ENCODE data around the gene GPC2.
"Not testable (repeated sequence)": the region's sequence is repeated elsewhere in the genome, so short reads cannot be mapped to it uniquely, and the experiment has no call there.

GPC2 gene

DNA sequence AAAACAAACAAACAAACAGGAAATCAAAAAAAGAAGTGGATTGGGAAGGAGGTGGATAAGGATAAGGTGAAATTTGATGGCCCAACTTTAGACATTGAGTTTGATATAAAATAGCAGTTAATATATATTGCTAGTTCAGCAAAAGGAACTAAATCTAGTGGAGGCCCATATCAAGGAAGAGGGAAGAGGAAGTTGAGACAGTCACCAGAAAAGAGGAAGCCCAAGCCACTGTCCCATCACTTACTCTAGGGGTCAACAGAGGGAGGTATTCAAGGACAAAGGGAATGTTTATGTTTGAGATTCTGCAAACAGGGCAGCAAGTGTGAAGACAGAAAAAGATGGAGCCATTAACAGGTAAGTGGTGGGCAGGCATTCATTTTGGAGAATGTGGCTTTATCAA lies 24.8 kb downstream of the GPC2 start:
- Histone ChIP-seq H3K27ac (ENCODE audit: insufficient read depth in 1 of 2, low read depth in 1 of 2, low read length in 2 of 2, poor library complexity in 1 of 2, severe bottlenecking in 2 of 2) (no peak overlapping the region), H3K4me3 (ENCODE audit: control insufficient read depth in 1 of 7, extremely low read depth in 1 of 7, insufficient read depth in 4 of 7, low read depth in 2 of 7, low read length in 6 of 7) (no peak overlapping the region), H3K36me3 (ENCODE audit: control insufficient read depth in 4 of 4, insufficient read depth in 4 of 4, low read length in 3 of 4) (peaks cover 4 to 40% (median 27%) of the 10 kb centered on the region in 4 experiments), H3K9me3 (ENCODE audit: control extremely low read depth in 1 of 5, control insufficient read depth in 4 of 5, insufficient read depth in 2 of 5, low read depth in 1 of 5, low read length in 4 of 5) (no peaks in the 10 kb centered on the region), H3K4me1 (ENCODE audit: control extremely low read depth in 1 of 4, control insufficient read depth in 4 of 4, insufficient read depth in 4 of 4, low read length in 3 of 4) (peaks cover 9 to 45% (median 34%) of the 10 kb centered on the region in 4 experiments), H3K27me3 (replicated peaks in 2 of 5; ENCODE audit: control insufficient read depth in 4 of 5, insufficient read depth in 5 of 5, low read length in 4 of 5) (no peaks in the 10 kb centered on the region)
- peak in 2 of 3 donors; percentile 53 to 67 for DNase-seq
- CTCF ChIA-PET, result interaction anchor here (0.7 to 1.0 kb wide), 4 partner anchors 20 to 149 kb away, joined by 3 to 6 read pairs (median 3); no protein-coding TSS in a partner anchor
- POLR2A ChIA-PET, result no interaction called here

DNA sequence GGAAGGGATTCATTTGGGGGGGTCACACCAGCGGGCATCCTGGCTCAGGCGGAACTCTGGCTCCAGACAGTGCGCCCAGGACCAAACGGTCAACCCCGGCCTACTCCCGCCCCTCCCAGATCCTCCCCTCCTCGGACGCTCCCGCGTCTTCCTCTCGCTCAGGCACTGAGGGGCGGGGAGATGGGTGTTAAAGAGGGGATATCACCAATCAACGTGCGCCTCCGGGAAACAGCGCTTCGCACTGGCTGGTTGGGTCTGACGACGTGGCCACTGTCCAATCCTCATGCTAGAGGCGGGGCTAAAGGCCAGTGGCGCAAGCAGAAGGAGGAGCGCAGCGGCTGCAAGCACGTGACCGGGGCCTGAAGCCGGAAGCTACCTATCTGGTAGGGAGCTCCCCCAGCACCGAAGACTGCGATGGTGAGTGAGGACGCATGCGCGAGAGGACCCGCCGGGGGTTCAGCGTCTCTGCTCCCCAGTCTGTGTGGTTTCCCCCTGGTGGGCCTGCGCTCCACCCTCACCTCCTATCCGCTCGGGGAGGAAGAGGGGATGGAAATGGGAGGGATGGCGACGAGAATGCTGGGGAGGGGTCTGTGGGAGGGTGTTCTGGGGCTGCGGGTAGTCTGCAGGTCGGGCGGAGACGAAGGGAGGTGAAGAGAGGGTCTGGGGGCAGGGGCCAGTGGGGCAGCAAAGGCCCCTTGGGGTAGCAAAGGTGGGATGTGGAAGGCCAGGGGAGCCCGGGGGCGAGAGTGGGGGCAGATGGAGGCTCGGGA lies 28.4 kb downstream of the GPC2 start, which contains the start of gene LAMTOR4:
Gene LAMTOR4, plus strand, starts transcription at position 360 of the 770 bp plus-strand sequence. Its CDS starts 55 bp downstream, at position 415.
- peak within 1 kb of the TSS; percentile 64 to 97 (median 92) for H3K4me3 ChIP-seq (ENCODE audit: control insufficient read depth in 1 of 7, extremely low read depth in 1 of 7, insufficient read depth in 4 of 7, low read depth in 2 of 7, low read length in 6 of 7)
- ChIA-PET CTCF (interaction anchor here (1.3 to 4.5 kb wide), 3 partner anchors 8 to 18 kb away, joined by 3 to 22 read pairs (median 9); no protein-coding TSS in a partner anchor), POLR2A (interaction anchor here (0.6 kb wide), 1 partner anchor 310 kb away, joined by 3 read pairs; no protein-coding TSS in a partner anchor)
- peak within 1 kb of the TSS; percentile 70 to 85 for H3K27ac ChIP-seq (ENCODE audit: insufficient read depth in 1 of 2, low read depth in 1 of 2, low read length in 2 of 2, poor library complexity in 1 of 2, severe bottlenecking in 2 of 2)
- no peaks in the 10 kb centered on the region for H3K9me3 ChIP-seq (ENCODE audit: control extremely low read depth in 1 of 5, control insufficient read depth in 4 of 5, insufficient read depth in 2 of 5, low read depth in 1 of 5, low read length in 4 of 5)
- 0% methylated on average over 33 of the region's 46 CpGs for WGBS (ENCODE audit: insufficient coverage)
- DNase-seq, result peak; percentile 98 to 99 (median 99)
- H3K4me1 ChIP-seq (ENCODE audit: control extremely low read depth in 1 of 4, control insufficient read depth in 4 of 4, insufficient read depth in 4 of 4, low read length in 3 of 4), result peaks cover 9 to 31% (median 25%) of the 10 kb centered on the region in 4 experiments
- peaks cover 0 to 11% (median 6%) of the 10 kb centered on the region in 4 experiments for H3K36me3 ChIP-seq (ENCODE audit: control insufficient read depth in 4 of 4, insufficient read depth in 4 of 4, low read length in 3 of 4)
- no peaks in the 10 kb centered on the region for H3K27me3 ChIP-seq (replicated peaks in 2 of 5; ENCODE audit: control insufficient read depth in 4 of 5, insufficient read depth in 5 of 5, low read length in 4 of 5)

DNA sequence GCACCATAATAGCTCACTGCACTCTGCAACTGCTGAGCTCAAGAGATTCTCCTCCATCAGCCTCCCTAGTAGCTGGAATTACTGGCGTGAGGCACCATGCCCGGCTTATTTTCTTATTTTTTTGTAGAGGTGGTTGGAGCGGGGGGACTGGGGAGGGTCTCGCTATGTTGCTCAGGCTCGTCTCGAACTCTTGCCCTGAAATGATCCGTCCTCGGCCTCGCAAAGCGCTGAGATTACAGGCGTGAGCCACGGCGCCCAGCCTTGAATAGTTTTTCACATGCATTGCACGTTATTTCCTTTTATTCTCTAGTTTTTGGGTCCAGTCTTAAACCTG lies 29.0 kb downstream of the GPC2 start:
- Histone ChIP-seq H3K4me3 (ENCODE audit: control insufficient read depth in 1 of 7, extremely low read depth in 1 of 7, insufficient read depth in 4 of 7, low read depth in 2 of 7, low read length in 6 of 7) (peak overlapping the region; percentile 25 to 97 (median 92)), H3K27ac (ENCODE audit: insufficient read depth in 1 of 2, low read depth in 1 of 2, low read length in 2 of 2, poor library complexity in 1 of 2, severe bottlenecking in 2 of 2) (peak overlapping the region in 1 of 2 experiments; percentile 85), H3K36me3 (ENCODE audit: control insufficient read depth in 4 of 4, insufficient read depth in 4 of 4, low read length in 3 of 4) (peaks cover 0 to 5% (median 3%) of the 10 kb centered on the region in 4 experiments), H3K27me3 (replicated peaks in 2 of 5; ENCODE audit: control insufficient read depth in 4 of 5, insufficient read depth in 5 of 5, low read length in 4 of 5) (no peaks in the 10 kb centered on the region), H3K9me3 (ENCODE audit: control extremely low read depth in 1 of 5, control insufficient read depth in 4 of 5, insufficient read depth in 2 of 5, low read depth in 1 of 5, low read length in 4 of 5) (no peaks in the 10 kb centered on the region), H3K4me1 (ENCODE audit: control extremely low read depth in 1 of 4, control insufficient read depth in 4 of 4, insufficient read depth in 4 of 4, low read length in 3 of 4) (peaks cover 9 to 31% (median 25%) of the 10 kb centered on the region in 4 experiments)
- no peak for DNase-seq
- WGBS (ENCODE audit: insufficient coverage), result 14% methylated on average over 13 of the region's 14 CpGs
- ChIA-PET POLR2A (interaction anchor here (0.6 kb wide), 1 partner anchor 311 kb away, joined by 3 read pairs; no protein-coding TSS in a partner anchor), CTCF (interaction anchor here (1.1 to 4.5 kb wide), 4 partner anchors 8 to 20 kb away, joined by 3 to 22 read pairs (median 6); no protein-coding TSS in a partner anchor)

DNA sequence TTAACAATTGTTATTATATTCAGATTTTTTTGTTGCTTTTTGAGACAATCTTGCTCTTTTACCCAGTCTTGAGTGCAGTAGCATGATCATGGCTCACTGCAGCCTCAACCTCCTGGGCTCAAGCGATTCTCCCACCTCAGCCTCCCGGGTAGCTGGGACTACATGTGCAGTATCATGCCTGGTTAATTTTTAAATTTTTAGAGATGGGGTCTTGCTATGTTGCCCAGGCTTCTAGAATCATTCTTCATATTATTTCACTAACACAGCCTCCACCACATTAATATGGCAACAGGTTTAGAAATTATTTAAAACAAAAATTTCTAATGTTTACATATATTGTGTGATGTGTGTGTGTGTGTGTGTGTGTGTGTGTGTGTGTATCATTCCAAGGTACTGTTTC lies 29.9 kb downstream of the GPC2 start:
- Histone ChIP-seq H3K36me3 (ENCODE audit: control insufficient read depth in 4 of 4, insufficient read depth in 4 of 4, low read length in 3 of 4) (peaks cover 0 to 2% (median under 1%) of the 10 kb centered on the region in 4 experiments), H3K9me3 (ENCODE audit: control extremely low read depth in 1 of 5, control insufficient read depth in 4 of 5, insufficient read depth in 2 of 5, low read depth in 1 of 5, low read length in 4 of 5) (no peaks in the 10 kb centered on the region), H3K4me3 (ENCODE audit: control insufficient read depth in 1 of 7, extremely low read depth in 1 of 7, insufficient read depth in 4 of 7, low read depth in 2 of 7, low read length in 6 of 7) (no peak overlapping the region), H3K27me3 (replicated peaks in 2 of 5; ENCODE audit: control insufficient read depth in 4 of 5, insufficient read depth in 5 of 5, low read length in 4 of 5) (no peaks in the 10 kb centered on the region), H3K4me1 (ENCODE audit: control extremely low read depth in 1 of 4, control insufficient read depth in 4 of 4, insufficient read depth in 4 of 4, low read length in 3 of 4) (peaks cover 9 to 25% (median 22%) of the 10 kb centered on the region in 4 experiments), H3K27ac (ENCODE audit: insufficient read depth in 1 of 2, low read depth in 1 of 2, low read length in 2 of 2, poor library complexity in 1 of 2, severe bottlenecking in 2 of 2) (no peak overlapping the region)
- POLR2A ChIA-PET, result no interaction called here
- CTCF ChIA-PET, result interaction anchor here (1.1 to 4.5 kb wide), 3 partner anchors 9 to 19 kb away, joined by 3 to 22 read pairs (median 9); no protein-coding TSS in a partner anchor
- DNase-seq, result no peak
- no CpG with 5 or more reads among the region's 2 CpGs for WGBS (ENCODE audit: insufficient coverage)

GRCh38 chr7:100146350-100146749 lies 30.8 kb downstream of the GPC2 start:
- WGBS (ENCODE audit: insufficient coverage), result 100% methylated on average over 2 of the region's 4 CpGs
- CTCF ChIA-PET, result interaction anchor here (4.5 kb wide), 1 partner anchor 13 kb away, joined by 22 read pairs; no protein-coding TSS in a partner anchor

DNA sequence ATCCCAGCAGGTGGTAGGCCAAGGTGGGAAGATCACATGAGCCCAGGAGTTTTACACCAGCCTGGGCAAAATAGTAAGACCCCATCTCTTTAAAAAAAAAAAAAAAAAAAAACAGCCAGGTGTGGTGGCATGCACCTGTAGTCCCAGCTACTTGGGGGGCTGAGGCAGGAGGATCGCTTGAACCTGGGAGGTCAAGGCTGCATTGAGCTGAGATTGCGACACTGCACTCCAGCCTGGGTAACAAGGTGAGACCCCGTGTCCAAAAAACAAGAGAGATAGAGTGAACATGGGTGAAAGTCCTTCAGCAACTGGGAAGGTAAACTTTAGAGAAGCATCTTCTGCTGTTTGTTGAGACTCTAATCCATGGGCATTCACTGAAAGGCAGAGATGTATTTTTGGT lies 34.7 kb downstream of the GPC2 start:
- POLR2A ChIA-PET, result no interaction called here
- no peaks in the 10 kb centered on the region for H3K9me3 ChIP-seq (ENCODE audit: control extremely low read depth in 1 of 5, control insufficient read depth in 4 of 5, insufficient read depth in 2 of 5, low read depth in 1 of 5, low read length in 4 of 5)
- WGBS (ENCODE audit: insufficient coverage), result 100% methylated on average over 3 of the region's 3 CpGs

More at GRCh38 chr7:100146350-100146749, 30.8 kb downstream of the GPC2 start:
- H3K27me3 ChIP-seq (replicated peaks in 2 of 5; ENCODE audit: control insufficient read depth in 4 of 5, insufficient read depth in 5 of 5, low read length in 4 of 5); POLR2A ChIA-PET; H3K36me3 ChIP-seq (ENCODE audit: control insufficient read depth in 4 of 4, insufficient read depth in 4 of 4, low read length in 3 of 4); H3K9me3 ChIP-seq (ENCODE audit: control extremely low read depth in 1 of 5, control insufficient read depth in 4 of 5, insufficient read depth in 2 of 5, low read depth in 1 of 5, low read length in 4 of 5); DNase-seq; H3K27ac ChIP-seq (ENCODE audit: insufficient read depth in 1 of 2, low read depth in 1 of 2, low read length in 2 of 2, poor library complexity in 1 of 2, severe bottlenecking in 2 of 2); H3K4me3 ChIP-seq (ENCODE audit: control insufficient read depth in 1 of 7, extremely low read depth in 1 of 7, insufficient read depth in 4 of 7, low read depth in 2 of 7, low read length in 6 of 7): not testable (repeated sequence)
- peaks cover 6 to 24% (median 20%) of the 10 kb centered on the region in 4 experiments for H3K4me1 ChIP-seq (ENCODE audit: control extremely low read depth in 1 of 4, control insufficient read depth in 4 of 4, insufficient read depth in 4 of 4, low read length in 3 of 4)

DNA sequence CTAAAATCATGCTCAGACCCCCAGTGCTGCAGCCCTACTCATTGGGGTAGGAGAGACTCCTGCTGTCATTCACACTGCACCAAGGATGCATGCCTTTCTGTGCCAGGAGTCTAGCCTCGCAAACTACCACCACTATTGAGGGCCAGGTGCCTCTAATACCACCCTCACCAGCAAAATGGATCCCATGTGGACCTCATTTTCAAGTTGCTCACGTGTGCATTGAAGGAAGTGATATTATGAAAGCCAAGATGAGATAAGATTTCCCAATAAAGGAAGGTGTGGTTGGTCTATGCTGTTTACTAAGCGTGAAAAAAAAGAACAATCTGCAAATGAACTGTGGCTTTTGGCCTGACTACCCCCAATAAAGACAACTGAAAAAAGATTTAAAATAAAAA lies 35.6 kb downstream of the GPC2 start:
- 0% methylated on average over 1 of the region's 3 CpGs for WGBS (ENCODE audit: insufficient coverage)
- Histone ChIP-seq H3K4me1 (ENCODE audit: control extremely low read depth in 1 of 4, control insufficient read depth in 4 of 4, insufficient read depth in 4 of 4, low read length in 3 of 4) (peaks cover 2 to 14% (median 8%) of the 10 kb centered on the region in 4 experiments), H3K4me3 (ENCODE audit: control insufficient read depth in 1 of 7, extremely low read depth in 1 of 7, insufficient read depth in 4 of 7, low read depth in 2 of 7, low read length in 6 of 7) (no peak overlapping the region), H3K27ac (ENCODE audit: insufficient read depth in 1 of 2, low read depth in 1 of 2, low read length in 2 of 2, poor library complexity in 1 of 2, severe bottlenecking in 2 of 2) (no peak overlapping the region), H3K27me3 (replicated peaks in 2 of 5; ENCODE audit: control insufficient read depth in 4 of 5, insufficient read depth in 5 of 5, low read length in 4 of 5) (no peaks in the 10 kb centered on the region), H3K36me3 (ENCODE audit: control insufficient read depth in 4 of 4, insufficient read depth in 4 of 4, low read length in 3 of 4) (no peaks in the 10 kb centered on the region), H3K9me3 (ENCODE audit: control extremely low read depth in 1 of 5, control insufficient read depth in 4 of 5, insufficient read depth in 2 of 5, low read depth in 1 of 5, low read length in 4 of 5) (no peaks in the 10 kb centered on the region)
- POLR2A ChIA-PET, result no interaction called here
- CTCF ChIA-PET, result interaction anchor here (1.1 to 3.8 kb wide), 2 partner anchors 10 to 13 kb away, joined by 3 to 20 read pairs; no protein-coding TSS in a partner anchor
- DNase-seq, result peak in 1 of 3 donors; percentile 27

More for the DNA sequence above, 34.7 kb downstream of the GPC2 start:
- CTCF ChIA-PET, result interaction anchor here (3.8 kb wide), 1 partner anchor 11 kb away, joined by 20 read pairs; no protein-coding TSS in a partner anchor
- no peak for DNase-seq
- Histone ChIP-seq H3K4me1 (ENCODE audit: control extremely low read depth in 1 of 4, control insufficient read depth in 4 of 4, insufficient read depth in 4 of 4, low read length in 3 of 4) (peaks cover 2 to 14% (median 8%) of the 10 kb centered on the region in 4 experiments), H3K27ac (ENCODE audit: insufficient read depth in 1 of 2, low read depth in 1 of 2, low read length in 2 of 2, poor library complexity in 1 of 2, severe bottlenecking in 2 of 2) (no peak overlapping the region), H3K36me3 (ENCODE audit: control insufficient read depth in 4 of 4, insufficient read depth in 4 of 4, low read length in 3 of 4) (no peaks in the 10 kb centered on the region), H3K4me3 (ENCODE audit: control insufficient read depth in 1 of 7, extremely low read depth in 1 of 7, insufficient read depth in 4 of 7, low read depth in 2 of 7, low read length in 6 of 7) (no peak overlapping the region), H3K27me3 (replicated peaks in 2 of 5; ENCODE audit: control insufficient read depth in 4 of 5, insufficient read depth in 5 of 5, low read length in 4 of 5) (no peaks in the 10 kb centered on the region)

Measured in common myeloid progenitor, CD34-positive (primary cell).